Erythroblast (primary cell): Measurements from ENCODE around the gene RPL5.

ENCODE experiments used
- GATA1 ChIP-seq: IDR thresholded peaks from 2 replicates; pipeline ENCODE4 v1.6.1; 2011; ENCODE audit warnings: low read depth, mild to moderate bottlenecking, control low read depth, low read length, moderate library complexity
- POLR2A ChIP-seq: IDR thresholded peaks from 2 replicates; pipeline ENCODE4 v1.6.1; 2011; ENCODE audit warnings: mild to moderate bottlenecking, low read length

- TF ChIP-seq POLR2A (no peak), GATA1 (no peak)
These were observed 44.5 kb downstream of the RPL5 start for GRCh38 chr1:92876351-92876750.
